B cell (primary cell): ENCODE results near the gene ZC3H18. TPM values are rescaled to one million over a fixed set of nuclear protein-coding genes. Genes with fewer than 3 reads are reported as not detected.

ENCODE experiments used
- ATAC-seq: fragments of 200-7000 bp; cut with Tn5 transposase; one replicate; pipeline ENCODE4 v1.10.0; 2021; ENCODE audit warnings: low read depth, mild to moderate bottlenecking, moderate number of reproducible peaks, moderate library complexity
- CTCF ChIA-PET: fragments of 350-600 bp; sonication (Branson Sonifier 250); formaldehyde crosslinking; loops from one replicate; lab custom pipeline; 2021; ENCODE audit warnings: antibody characterized with exemption, inconsistent platforms; lab: Charles Lee
- POLR2A ChIA-PET: fragments of 350-600 bp; sonication (Branson Sonifier 250); formaldehyde crosslinking; loops from one replicate; lab custom pipeline; 2021; ENCODE audit warnings: antibody characterized with exemption; lab: Charles Lee
- DNase-seq: peaks from one replicate; pipeline ENCODE4 v3.0.0; 2013
- H2AFZ ChIP-seq: 2 replicates; pipeline ENCODE4 v1.6.1; 2012; ENCODE audit warnings: mild to moderate bottlenecking, low read depth, low read length; ENCODE audit not compliant: insufficient read depth, poor library complexity, severe bottlenecking
- H3K27ac ChIP-seq, 2 donors: 1 replicate in 1 of 2; 2 replicates in 1 of 2; pipeline ENCODE4 v1.5.1; 2012 to 2013; ENCODE audit warnings: low read length in 2 of 2, mild to moderate bottlenecking in 2 of 2, moderate library complexity in 1 of 2
- H3K27me3 ChIP-seq, 4 experiments: fragments of 200-600 bp in 1 of 4; sonication (generic) in 1 of 4; replicated peaks in 1 of 4; 1 replicate in 2 of 4; 2 replicates in 2 of 4; pipeline versions ENCODE4 v1.6.1 to v1.7.0; 2013 to 2016; ENCODE audit warnings: low read length in 3 of 4, mild to moderate bottlenecking in 2 of 4, mixed read lengths in 1 of 4, moderate library complexity in 1 of 4; ENCODE audit not compliant: insufficient read depth in 4 of 4, control insufficient read depth in 3 of 4; ENCODE audit errors: control extremely low read depth in 1 of 4
- H3K36me3 ChIP-seq, 2 experiments: replicated peaks in 1 of 2; 1 replicate in 1 of 2; 2 replicates in 1 of 2; pipeline versions ENCODE4 v1.6.1 to v1.7.1; 2013; ENCODE audit warnings: low read length in 1 of 2; ENCODE audit not compliant: insufficient read depth in 2 of 2, control insufficient read depth in 1 of 2; ENCODE audit errors: control extremely low read depth in 1 of 2, extremely low read depth in 1 of 2
- H3K4me1 ChIP-seq, 2 donors: fragments of 200-600 bp in 1 of 2; sonication (generic) in 1 of 2; 1 replicate in 1 of 2; 2 replicates in 1 of 2; pipeline versions ENCODE4 v1.5.1 to v1.6.1; 2013 to 2017; ENCODE audit warnings: low read length in 2 of 2; ENCODE audit not compliant: control insufficient read depth in 2 of 2, insufficient read depth in 2 of 2
- H3K4me2 ChIP-seq: replicated peaks from 2 replicates; pipeline ENCODE3; 2012; ENCODE audit warnings: mild to moderate bottlenecking, low read depth, low read length; ENCODE audit not compliant: poor library complexity, severe bottlenecking
- H3K4me3 ChIP-seq, 5 experiments: fragments of 200-600 bp in 1 of 5; sonication (generic) in 1 of 5; 1 replicate in 3 of 5; 2 replicates in 2 of 5; pipeline versions ENCODE4 v1.5.1 to v1.7.0; 2011 to 2016; ENCODE audit warnings: low read length in 4 of 5, mild to moderate bottlenecking in 4 of 5, low read depth in 2 of 5, control low read depth in 1 of 5, moderate library complexity in 1 of 5; ENCODE audit not compliant: insufficient read depth in 1 of 5; ENCODE audit errors: control extremely low read depth in 1 of 5, extremely low read depth in 1 of 5
- H3K79me2 ChIP-seq: fragments of 200-600 bp; sonication (generic); one replicate; pipeline ENCODE4 v1.6.0; 2016; ENCODE audit warnings: low read length; ENCODE audit not compliant: control insufficient read depth, insufficient read depth
- H3K9ac ChIP-seq: fragments of 200-600 bp; sonication (generic); 2 replicates; pipeline ENCODE4 v1.6.1; 2017; ENCODE audit warnings: mild to moderate bottlenecking, low read length, moderate library complexity
- H3K9me3 ChIP-seq, 3 donors: one replicate each; pipeline versions ENCODE4 v1.6.1 to v1.7.1; 2013; ENCODE audit warnings: low read length in 2 of 3; ENCODE audit not compliant: control insufficient read depth in 2 of 3, insufficient read depth in 1 of 3; ENCODE audit errors: control extremely low read depth in 1 of 3
- H4K20me1 ChIP-seq: 2 replicates; pipeline ENCODE4 v1.6.0; 2012; ENCODE audit warnings: mild to moderate bottlenecking, low read length; ENCODE audit not compliant: insufficient read depth, control insufficient read depth, poor library complexity, severe bottlenecking
- H3K27ac Mint-ChIP-seq: one replicate; pipeline ENCODE4 v1.8.0; 2021; ENCODE audit warnings: mixed read lengths
- H3K27me3 Mint-ChIP-seq: one replicate; pipeline ENCODE4 v1.8.0; 2021; ENCODE audit warnings: mixed read lengths
- H3K4me1 Mint-ChIP-seq: one replicate; pipeline ENCODE4 v1.8.0; 2021; ENCODE audit warnings: mixed read lengths
- H3K4me3 Mint-ChIP-seq: one replicate; pipeline ENCODE4 v1.8.0; 2021; ENCODE audit warnings: mixed read lengths
- H3K9me3 Mint-ChIP-seq: one replicate; pipeline ENCODE4 v1.8.0; 2022; ENCODE audit warnings: mixed read lengths; ENCODE audit not compliant: insufficient read depth
- CTCF ChIP-seq: fragments of 200-600 bp; IDR thresholded peaks from one replicate; pipeline ENCODE4 v1.8.0; 2022; ENCODE audit warnings: antibody characterized with exemption, mild to moderate bottlenecking
- EZH2 ChIP-seq: IDR thresholded peaks from 2 replicates; pipeline ENCODE4 v1.6.1; 2012; ENCODE audit warnings: borderline replicate concordance, low read depth, mild to moderate bottlenecking, moderate library complexity, low read length; ENCODE audit not compliant: insufficient read depth, poor library complexity, severe bottlenecking
- WGBS: methylation state at CpG from one replicate; pipeline ENCODE4 v1.1.5; 2013; ENCODE audit warnings: missing lambda C conversion rate; ENCODE audit not compliant: insufficient coverage; 5-methylcytosine and 5-hydroxymethylcytosine counted together
- intact Hi-C: fragments of 100-400 bp; cut with micrococcal nuclease; formaldehyde crosslinking; loops from one replicate; pipeline ENCODE4 v1.10.0; 2022
- polyA plus RNA-seq: library from polyadenylated mRNA; depleted of rRNA; stranded (reverse); fragments of >200 nt; gene quantifications from 2 replicates; pipeline ENCODE4 v1.2.3, GENCODE V29; 2012
- total RNA-seq, 2 donors: library from RNA; stranded (reverse); fragments of 120-200 nt in 1 of 2; gene quantifications; 1 replicate in 1 of 2; 2 replicates in 1 of 2; pipeline versions ENCODE4 v1.2.3 to v1.2.4, GENCODE V29; 2013 to 2022

ZC3H18 gene
- total and polyA plus RNA-seq, 2 donors (not counting 1 experiment from before 2014, with no cell fraction given), result 40.4 to 74.2 TPM

DNA sequence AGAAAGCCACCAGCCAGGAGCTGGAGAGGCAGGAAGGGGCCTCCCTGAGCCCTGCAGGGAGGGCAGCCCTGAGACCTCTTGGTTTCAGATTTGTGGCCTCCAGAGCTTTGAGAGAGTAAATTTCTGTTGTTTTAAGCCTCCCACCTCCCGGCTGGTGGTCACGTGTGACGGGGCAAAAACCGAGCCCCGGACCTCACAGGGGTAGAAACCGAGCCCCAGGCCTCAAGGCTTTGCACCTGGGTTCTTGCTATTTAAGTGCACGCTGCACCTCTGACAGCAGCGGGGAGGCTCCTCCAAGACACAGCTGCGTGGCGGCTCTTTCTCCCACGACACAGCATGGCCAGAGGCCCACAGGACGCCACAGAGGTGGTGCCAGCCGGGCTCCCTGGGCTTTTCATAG lies 17.4 kb upstream of the ZC3H18 start:
- ChIA-PET CTCF (interaction anchor here (0.7 kb wide), 1 partner anchor 54 kb away, joined by 3 read pairs; no protein-coding TSS in a partner anchor), POLR2A (no interaction called here)
- H3K27me3 Mint-ChIP-seq, result peaks cover 13% of the 10 kb centered on the region
- peaks cover 8% of the 10 kb centered on the region for H3K4me1 Mint-ChIP-seq
- peaks cover 0 to 16% (median 0%) of the 10 kb centered on the region in 4 experiments for H3K27me3 ChIP-seq
- H3K36me3 ChIP-seq, result no peaks in the 10 kb centered on the region
- no peak overlapping the region for H3K9ac ChIP-seq
- H3K4me3 Mint-ChIP-seq, result no peak overlapping the region
- TF ChIP-seq CTCF, result no peak
- TF ChIP-seq EZH2, result no peak
- H3K27ac ChIP-seq, result no peak overlapping the region
- peaks cover 0 to 11% (median 0%) of the 10 kb centered on the region in 3 donors for H3K9me3 ChIP-seq
- H3K9me3 Mint-ChIP-seq, result no peaks in the 10 kb centered on the region
- H3K4me3 ChIP-seq, result no peak overlapping the region
- H3K27ac Mint-ChIP-seq, result no peak overlapping the region
- peaks cover 6 to 40% of the 10 kb centered on the region in 2 donors for H3K4me1 ChIP-seq
- DNase-seq (no peak), ATAC-seq (no peak)
- H4K20me1 ChIP-seq, result no peaks in the 10 kb centered on the region
- intact Hi-C loops, result no loop called here
- no peaks in the 10 kb centered on the region for H3K79me2 ChIP-seq
- WGBS, result 40% methylated on average over 13 of the region's 13 CpGs
- H3K4me2 ChIP-seq, result no peak overlapping the region
- no peak overlapping the region for H2AFZ ChIP-seq

- CTCF ChIA-PET, result no interaction called here
- no peaks in the 10 kb centered on the region for H3K79me2 ChIP-seq
- H3K27ac Mint-ChIP-seq, result peak overlapping the region; percentile 37
- no peak for ATAC-seq
- H4K20me1 ChIP-seq, result no peaks in the 10 kb centered on the region
- 96% methylated on average over 14 of the region's 16 CpGs for WGBS
- POLR2A ChIA-PET, result no interaction called here
- H3K4me2 ChIP-seq, result no peak overlapping the region
- no peak for DNase-seq
- H3K27ac ChIP-seq, result no peak overlapping the region
- TF ChIP-seq EZH2, result no peak
- no peak for TF ChIP-seq CTCF
- no peak overlapping the region for H3K4me3 Mint-ChIP-seq
- no peak overlapping the region for H3K9ac ChIP-seq
- H3K9me3 Mint-ChIP-seq, result no peaks in the 10 kb centered on the region
- H3K27me3 Mint-ChIP-seq, result peaks cover 14% of the 10 kb centered on the region
- H3K4me1 Mint-ChIP-seq, result peaks cover 8% of the 10 kb centered on the region
- peaks cover 0 to 18% (median 0%) of the 10 kb centered on the region in 4 experiments for H3K27me3 ChIP-seq
- no peak overlapping the region for H2AFZ ChIP-seq
- H3K4me1 ChIP-seq, result peaks cover 6 to 39% of the 10 kb centered on the region in 2 donors
- no peak overlapping the region for H3K4me3 ChIP-seq
- H3K36me3 ChIP-seq, result no peaks in the 10 kb centered on the region
- intact Hi-C loops, result no loop called here
- H3K9me3 ChIP-seq, result peaks cover 0 to 11% (median 0%) of the 10 kb centered on the region in 3 donors
These were observed 16.5 kb upstream of the ZC3H18 start for GRCh38 chr16:88553739-88554138.
